ENCODE results near the gene RARRES2.

GRCh38 chr7:150374026-150374425 is 32.6 kb upstream of the RARRES2 start:
- TF ChIP-seq EZH2 (IDR thresholded peaks at IDR 0.05; ENCODE audit: insufficient read depth, poor library complexity, severe bottlenecking), result no peak
- no peak for TF ChIP-seq EZH2phosphoT487 (IDR thresholded peaks at IDR 0.05; ENCODE audit: insufficient read depth, low read depth)

All from GM23248 (cell line).